Jurkat, Clone E6-1 (cell line): ENCODE data around the gene GLRA3.
"Not testable (repeated sequence)": the region's sequence is repeated elsewhere in the genome, so short reads cannot be mapped to it uniquely, and the experiment has no call there.

Experiments
- DNase-seq: peaks from one replicate; pipeline ENCODE4 v3.0.0-alpha.2; 2011; ENCODE audit warnings: low read depth, low spot score
- H3K4me3 ChIP-seq: 2 replicates; pipeline ENCODE4 v1.5.1; 2011; ENCODE audit warnings: mild to moderate bottlenecking, low read length, control low read depth, moderate library complexity

Gene GLRA3

GRCh38 chr4:174681723-174682300, 147.2 kb downstream of the GLRA3 start:
- DNase-seq = no peak
- no peak overlapping the region for H3K4me3 ChIP-seq

DNA sequence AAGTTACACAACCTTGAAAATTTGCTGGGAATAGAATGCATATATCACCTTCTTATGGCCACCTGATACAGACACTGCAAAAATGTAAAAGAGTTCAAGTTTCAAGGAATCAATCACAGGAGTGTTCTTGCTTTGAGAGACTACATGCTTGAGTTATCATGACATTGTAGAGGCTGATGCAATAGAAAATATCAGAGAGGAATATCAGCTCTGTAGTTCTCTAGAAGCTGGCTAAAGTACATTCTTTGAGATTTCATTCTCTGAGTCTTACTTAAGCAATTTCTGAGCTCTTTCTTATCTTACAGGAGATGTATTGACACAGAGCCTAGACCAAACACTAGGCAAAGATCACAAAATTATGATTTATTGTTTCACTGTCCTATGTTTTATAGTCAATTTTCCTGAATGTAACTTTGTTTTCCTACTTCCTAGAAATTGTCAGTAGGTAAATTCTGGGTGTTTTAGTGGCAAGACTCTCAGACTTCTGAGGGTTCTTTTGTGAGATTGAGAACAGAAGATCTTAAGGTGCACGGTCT, 154.7 kb downstream of the GLRA3 start:
- no peak for DNase-seq
- no peak overlapping the region for H3K4me3 ChIP-seq

- H3K4me3 ChIP-seq = no peak overlapping the region
- DNase-seq = no peak
Observed at GRCh38 chr4:174673865-174674264, 155.2 kb downstream of the GLRA3 start.

DNA sequence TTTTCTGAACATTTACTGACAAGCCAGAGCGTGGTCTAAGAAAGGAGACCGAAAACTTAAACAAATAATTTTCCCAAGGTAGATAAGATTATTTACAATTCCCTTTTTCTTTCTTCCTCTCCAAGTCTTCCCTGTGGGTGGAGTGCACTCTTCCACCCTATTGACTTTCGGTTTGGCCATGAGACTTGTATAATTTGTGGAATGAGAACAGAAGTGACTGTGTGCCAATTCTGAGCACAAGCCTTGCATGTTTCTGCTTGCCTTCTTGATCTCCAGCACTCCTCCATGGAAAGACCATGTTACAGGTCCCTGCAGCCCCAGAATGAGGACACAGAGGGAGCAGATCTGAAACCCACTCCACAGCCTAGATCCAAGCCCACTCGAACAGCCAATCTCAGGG, 156.8 kb downstream of the GLRA3 start:
- no peak for DNase-seq
- H3K4me3 ChIP-seq = no peak overlapping the region

GRCh38 chr4:174669270-174669669, 159.8 kb downstream of the GLRA3 start:
- H3K4me3 ChIP-seq = no peak overlapping the region
- DNase-seq = no peak

DNA sequence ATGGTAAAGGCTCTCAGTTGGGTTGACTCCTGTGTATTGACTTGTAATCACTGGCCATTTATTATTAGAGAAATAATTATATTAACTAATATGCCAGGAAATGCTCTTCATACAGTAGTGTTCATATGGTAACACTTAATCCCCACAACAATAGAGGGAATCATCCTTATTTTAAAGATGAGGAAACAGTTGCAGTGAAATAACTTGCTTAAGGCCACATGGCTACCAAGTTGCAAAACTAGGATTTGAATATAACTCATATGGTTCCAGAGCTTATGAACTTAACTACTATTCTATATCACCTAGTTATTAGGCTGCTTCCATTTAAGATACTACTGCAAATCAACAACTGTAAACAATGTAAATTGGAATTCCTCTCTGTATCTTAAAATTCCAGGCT, 163.2 kb downstream of the GLRA3 start:
- no peak overlapping the region for H3K4me3 ChIP-seq
- DNase-seq = no peak

GRCh38 chr4:174663216-174663615, 165.8 kb downstream of the GLRA3 start:
- H3K4me3 ChIP-seq = no peak overlapping the region
- DNase-seq = no peak

DNA sequence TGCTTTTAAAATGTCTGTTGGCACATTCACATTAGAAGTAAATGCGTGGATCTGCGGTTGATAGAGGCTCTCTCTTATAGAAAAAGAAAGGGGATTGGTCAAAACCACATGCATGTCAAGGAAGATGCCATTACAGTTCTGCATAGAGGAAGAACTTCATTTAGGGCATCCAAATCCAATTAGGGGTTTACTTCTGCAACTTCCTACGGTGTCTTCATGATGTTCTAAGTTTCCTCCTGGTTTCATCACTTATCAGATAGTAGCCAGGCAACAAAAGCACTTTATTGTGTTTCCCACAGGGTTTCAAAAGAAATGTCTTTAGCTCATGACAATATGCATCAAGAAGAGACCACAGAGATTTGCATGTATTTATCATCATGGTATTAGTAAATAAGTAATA, 170.8 kb downstream of the GLRA3 start:
- no peak for DNase-seq
- no peak overlapping the region for H3K4me3 ChIP-seq

GRCh38 chr4:174657472-174657871, 171.6 kb downstream of the GLRA3 start:
- no peak for DNase-seq
- H3K4me3 ChIP-seq = no peak overlapping the region

- H3K4me3 ChIP-seq = no peak overlapping the region
- no peak for DNase-seq
Observed at GRCh38 chr4:174654634-174655033, 174.4 kb downstream of the GLRA3 start.

- no peak for DNase-seq
- H3K4me3 ChIP-seq = no peak overlapping the region
Observed at GRCh38 chr4:174650711-174651355, 178.2 kb downstream of the GLRA3 start.

- H3K4me3 ChIP-seq = no peak overlapping the region
- DNase-seq = no peak
Observed at GRCh38 chr4:174648812-174649211, 180.2 kb downstream of the GLRA3 start.

- DNase-seq = no peak
- H3K4me3 ChIP-seq = no peak overlapping the region
Observed at GRCh38 chr4:174646326-174646725, 182.7 kb downstream of the GLRA3 start.

GRCh38 chr4:174640146-174640545, 188.9 kb downstream of the GLRA3 start:
- no peak for DNase-seq
- H3K4me3 ChIP-seq = no peak overlapping the region

DNA sequence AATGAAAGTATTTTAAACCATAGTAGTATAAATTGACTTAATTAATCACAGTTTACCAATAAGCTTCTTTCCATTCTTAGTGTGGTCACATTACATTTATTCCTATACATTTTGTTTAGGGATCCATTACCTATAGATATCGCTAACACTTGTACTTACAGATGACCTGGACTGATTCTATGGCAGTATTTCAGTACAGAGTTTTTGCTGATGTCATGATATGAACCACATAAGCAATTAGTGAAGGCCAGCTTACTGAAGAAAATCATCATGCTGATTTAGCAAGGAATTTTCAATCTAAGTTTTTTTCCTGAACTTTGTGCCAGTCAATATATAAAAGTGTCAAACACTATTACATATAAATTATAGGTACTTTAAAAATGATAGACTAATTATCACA, 193.3 kb downstream of the GLRA3 start:
- no peak overlapping the region for H3K4me3 ChIP-seq
- DNase-seq = no peak

DNA sequence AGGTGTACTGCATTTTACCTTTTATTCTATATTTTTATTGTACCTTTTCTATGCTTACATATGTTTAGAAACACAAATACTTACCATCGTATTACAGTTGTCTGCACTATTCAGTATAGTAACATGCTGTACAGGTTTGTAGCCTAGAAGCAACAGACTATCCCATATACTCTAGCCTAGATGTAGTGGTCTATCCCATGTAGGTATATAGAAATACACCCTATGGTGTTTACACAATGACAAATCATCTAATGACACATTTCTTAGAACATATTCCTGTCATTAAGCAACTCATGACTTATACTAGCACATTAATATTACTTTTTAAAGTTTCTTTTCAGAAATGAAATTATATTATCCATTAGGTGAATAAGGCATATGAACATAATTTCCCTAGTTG, 195.6 kb downstream of the GLRA3 start:
- H3K4me3 ChIP-seq = no peak overlapping the region
- no peak for DNase-seq

GRCh38 chr4:174631901-174632758, 196.9 kb downstream of the GLRA3 start:
- peak; percentile 34 for DNase-seq
- no peak overlapping the region for H3K4me3 ChIP-seq

DNA sequence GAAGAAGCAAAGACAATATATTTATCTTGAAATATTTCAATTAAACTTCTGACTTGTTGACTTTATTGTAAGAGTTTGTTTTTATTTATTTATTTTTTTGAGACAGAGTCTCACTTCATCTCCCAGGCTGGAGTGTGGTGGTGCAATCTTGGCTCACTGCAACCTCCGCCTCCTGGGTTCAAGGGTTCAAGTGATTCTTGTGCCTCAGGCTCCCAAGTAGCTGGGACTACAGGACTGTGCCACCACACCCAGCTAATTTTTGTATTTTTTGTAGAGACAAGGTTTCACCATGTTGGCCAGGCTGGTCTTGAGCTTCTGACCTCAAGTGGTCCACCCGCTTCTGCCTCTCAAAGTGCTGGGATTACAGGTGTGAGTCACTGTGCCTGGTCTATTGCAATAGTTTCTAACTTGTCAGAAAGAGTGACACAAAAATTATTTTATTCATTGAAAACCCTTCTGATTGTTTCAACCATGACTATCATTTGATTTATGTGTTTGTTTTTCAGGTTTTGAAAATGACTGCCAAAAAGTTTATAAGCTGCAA, 199.1 kb downstream of the GLRA3 start:
- not testable (repeated sequence) for DNase-seq, H3K4me3 ChIP-seq

DNA sequence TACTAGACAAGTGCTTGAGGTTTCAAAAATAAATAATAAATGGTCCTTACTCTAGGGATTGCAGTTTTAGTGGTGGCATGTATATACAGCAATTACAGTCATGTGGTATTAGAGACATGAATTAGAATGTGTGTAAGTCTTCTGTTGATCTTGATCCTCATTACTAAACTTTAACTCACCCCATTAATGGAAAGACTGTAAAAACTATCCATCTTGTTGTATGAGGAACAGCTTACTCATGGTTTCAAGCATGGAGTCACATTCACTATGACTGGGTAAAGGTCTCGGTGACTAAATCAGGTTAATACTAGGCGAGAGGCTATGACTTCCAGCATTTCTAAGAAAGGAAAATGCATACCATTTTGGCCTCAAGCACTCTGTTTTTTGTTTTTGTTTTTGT, 199.8 kb downstream of the GLRA3 start:
- no peak for DNase-seq
- H3K4me3 ChIP-seq = no peak overlapping the region

- no peak for DNase-seq
- no peak overlapping the region for H3K4me3 ChIP-seq
Observed at GRCh38 chr4:174628191-174628590, 200.9 kb downstream of the GLRA3 start.
